GM19395 (cell line): ENCODE measurements around the gene CASP8AP2.
"Not testable (repeated sequence)": the region's sequence is repeated elsewhere in the genome, so short reads cannot be mapped to it uniquely, and the experiment has no call there.

ENCODE experiments used
- ATAC-seq: cut with Tn5 transposase; IDR thresholded peaks from one replicate; pipeline ENCODE4 v1.9.1; 2021; ENCODE audit warnings: mild to moderate bottlenecking, moderate library complexity; ENCODE audit not compliant: unreplicated experiment

The CASP8AP2 gene

DNA sequence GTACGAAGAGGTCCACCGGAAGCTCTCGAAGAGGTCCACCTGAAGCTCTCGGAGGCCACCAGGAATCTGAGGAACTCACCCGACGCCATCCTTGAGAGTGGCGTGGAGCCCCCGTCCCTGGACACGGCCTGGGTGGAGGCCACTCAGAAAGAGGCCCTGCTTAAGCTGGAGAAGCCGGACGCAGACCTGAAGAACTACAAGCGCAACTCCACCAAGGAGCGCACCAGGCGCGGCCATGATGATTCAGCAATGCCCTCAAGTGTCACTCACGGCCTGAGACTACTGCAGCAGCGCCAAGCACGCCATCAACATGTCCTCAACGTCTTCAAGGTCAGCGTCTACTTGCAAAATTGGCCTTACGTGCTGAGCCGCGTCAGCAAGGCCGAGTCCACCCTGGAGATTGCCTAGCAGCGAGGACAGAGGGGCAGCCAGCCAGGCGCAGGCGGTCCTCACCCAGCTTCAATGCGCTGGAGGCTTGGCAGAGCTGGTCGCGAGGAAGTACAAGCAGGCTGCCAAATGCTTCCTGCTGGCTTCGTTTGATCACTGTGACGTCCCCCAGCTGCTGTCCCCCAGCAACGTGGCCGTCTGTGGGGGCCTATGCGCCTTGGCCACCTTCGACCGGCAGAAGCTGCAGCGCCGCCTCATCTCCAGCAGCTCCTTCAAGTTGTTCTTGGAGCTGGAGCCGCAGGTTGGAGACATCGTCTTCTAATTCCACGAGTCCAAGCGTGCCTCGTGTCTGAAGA, 56.9 kb downstream of the CASP8AP2 start:
- no peak for ATAC-seq

DNA sequence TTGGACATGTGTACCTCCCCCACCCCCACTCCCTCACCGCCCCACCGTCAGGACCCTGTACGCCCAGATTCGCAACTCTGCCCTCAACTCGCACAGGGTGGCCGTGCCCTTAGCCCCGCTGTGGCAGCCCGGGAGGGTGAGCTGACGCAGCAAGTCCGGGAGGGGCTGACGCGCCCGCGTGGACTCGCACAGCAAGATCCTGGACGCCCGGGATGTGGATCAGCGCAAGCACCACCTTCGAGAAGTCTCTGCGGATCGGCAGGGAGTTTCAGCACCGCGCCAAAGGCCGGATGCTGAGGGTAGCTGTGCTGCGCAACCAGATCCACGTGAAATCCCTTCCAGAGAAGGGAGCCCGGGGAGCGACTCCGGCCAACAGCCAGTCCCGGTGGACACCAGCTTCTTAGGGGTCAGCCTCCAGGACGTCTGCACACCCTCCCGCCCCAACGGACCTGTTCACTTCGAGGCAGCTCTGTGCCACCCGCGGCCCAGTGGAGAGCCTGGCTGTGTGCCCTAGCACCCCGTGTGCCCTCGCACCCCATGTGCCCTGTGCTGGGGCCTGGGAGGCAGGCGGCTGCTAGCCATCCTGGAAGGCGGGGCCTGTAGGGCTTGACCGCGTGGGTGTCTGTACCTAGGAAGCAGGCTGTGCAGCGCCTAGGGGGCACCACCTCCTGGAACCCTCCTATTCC, 57.9 kb downstream of the CASP8AP2 start:
- ATAC-seq: no peak

DNA sequence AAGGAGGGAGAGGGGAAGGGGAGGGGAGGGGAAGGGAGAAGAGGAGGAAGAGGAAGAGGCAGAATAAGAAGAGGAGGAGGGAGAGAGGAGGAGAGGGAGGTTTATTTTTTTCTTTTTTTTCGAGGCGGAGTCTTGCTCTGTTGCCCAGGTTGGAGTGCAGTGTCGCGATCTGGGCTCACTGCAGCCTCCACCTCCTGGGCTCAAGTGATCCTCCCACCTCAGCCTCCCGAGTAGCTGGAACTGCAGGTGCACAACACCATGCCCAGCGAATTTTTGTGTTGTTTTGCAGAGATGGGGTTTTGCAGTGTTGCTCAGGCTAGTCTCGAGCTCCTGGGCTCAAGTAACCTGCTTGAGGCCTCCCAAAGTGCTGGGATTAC, 58.4 kb downstream of the CASP8AP2 start:
- no peak for ATAC-seq

DNA sequence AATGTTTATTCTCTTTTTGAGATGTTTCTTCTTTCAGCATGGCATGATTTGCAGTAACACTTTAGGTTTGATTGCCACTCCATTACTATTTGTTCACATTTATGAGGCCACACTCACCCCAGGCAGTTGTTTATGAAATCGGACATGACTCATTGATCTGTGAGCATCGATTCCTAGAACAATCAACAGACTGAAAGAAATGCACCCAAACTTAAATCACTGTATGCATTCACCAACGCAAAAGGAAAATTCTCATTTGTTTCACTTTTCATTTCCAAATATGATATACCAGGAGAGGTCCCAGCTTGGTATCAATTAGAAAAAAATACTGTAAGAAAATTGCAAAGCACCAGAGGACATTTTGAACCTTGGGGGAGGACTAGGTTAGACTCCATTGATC, 59.2 kb downstream of the CASP8AP2 start:
- ATAC-seq: no peak

DNA sequence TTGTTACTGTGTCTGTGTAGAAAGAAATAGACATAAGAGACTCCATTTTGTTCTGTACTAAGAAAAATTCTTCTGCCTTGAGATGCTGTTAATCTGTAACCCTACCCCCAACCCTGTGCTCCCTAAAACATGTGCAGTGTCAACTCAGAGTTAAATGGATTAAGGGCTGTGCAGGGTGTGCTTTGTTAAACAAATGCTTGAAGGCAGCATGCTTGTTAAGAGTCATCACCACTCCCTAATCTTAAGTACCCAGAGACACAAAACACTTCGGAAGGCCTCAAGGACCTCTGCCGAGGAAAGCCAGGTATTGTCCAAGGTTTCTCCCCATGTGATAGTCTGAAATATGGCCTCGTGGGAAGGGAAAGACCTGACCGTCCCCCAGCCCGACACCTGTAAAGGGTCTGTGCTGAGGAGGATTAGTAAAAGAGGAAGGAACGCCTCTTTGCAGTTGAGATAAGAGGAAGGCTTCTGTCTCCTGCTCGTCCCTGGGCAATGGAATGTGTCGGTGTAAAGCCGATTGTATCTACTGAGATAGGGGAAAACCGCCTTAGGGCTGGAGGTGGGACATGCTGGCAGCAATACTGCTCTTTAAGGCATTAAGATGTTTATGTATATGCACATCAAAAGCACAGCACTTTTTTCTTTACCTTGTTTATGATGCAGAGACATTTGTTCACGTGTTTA, 61.3 kb downstream of the CASP8AP2 start:
- ATAC-seq: not testable (repeated sequence)

DNA sequence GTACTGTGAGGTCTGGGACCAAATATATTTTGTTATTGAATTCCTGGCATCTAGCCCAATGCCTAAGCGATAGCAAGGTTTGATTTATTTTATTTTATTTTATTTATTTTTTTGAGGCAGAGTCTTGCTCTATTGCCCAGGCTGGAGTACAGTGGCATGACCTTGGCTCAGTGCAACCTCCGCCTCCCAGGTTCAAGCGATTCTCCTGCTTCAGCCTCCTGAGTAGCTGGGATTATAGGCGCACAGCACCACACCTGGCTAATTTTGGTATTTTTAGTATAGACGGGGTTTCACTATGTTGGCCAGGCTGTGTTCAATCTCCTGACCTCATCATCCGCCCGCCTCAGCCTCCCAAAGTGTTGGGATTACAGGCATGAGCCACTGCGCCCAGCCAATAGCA, 62.9 kb downstream of the CASP8AP2 start:
- ATAC-seq: not testable (repeated sequence)

DNA sequence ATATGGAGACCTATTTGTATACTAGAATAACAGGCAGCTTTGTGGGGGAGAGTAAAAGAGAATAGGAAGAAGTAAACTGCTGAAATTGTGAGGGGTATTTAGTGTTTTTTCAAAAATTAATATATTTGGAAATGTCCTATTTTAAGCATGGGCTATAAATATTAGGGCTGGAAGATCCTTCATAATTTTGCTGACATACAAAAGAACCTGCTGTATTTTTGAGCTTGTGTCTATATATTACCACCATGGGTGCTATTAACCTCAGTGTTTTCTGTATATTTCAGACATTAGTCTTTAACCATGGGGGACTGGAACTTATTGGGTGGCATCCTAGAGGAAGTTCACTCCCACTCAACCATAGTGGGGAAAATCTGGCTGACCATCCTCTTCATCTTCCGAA, 64.5 kb downstream of the CASP8AP2 start, which contains the start of gene GJA10:
TSS of gene GJA10 (plus strand) at position 301 of the 400 bp plus-strand sequence. CDS start at position 301, 0 bp downstream.
- ATAC-seq: no peak

DNA sequence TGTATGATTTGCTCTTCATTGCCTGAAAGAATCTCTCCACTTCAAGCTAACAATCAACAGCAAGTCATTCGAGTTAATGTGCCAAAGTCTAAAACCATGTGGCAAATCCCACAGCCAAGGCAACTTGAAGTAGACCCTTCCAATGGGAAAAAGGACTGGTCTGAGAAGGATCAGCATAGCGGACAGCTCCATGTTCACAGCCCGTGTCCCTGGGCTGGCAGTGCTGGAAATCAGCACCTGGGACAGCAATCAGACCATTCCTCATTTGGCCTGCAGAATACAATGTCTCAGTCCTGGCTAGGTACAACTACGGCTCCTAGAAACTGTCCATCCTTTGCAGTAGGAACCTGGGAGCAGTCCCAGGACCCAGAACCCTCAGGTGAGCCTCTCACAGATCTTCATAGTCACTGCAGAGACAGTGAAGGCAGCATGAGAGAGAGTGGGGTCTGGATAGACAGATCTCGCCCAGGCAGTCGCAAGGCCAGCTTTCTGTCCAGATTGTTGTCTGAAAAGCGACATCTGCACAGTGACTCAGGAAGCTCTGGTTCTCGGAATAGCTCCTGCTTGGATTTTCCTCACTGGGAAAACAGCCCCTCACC, 65.7 kb downstream of the CASP8AP2 start:
- no peak for ATAC-seq

DNA sequence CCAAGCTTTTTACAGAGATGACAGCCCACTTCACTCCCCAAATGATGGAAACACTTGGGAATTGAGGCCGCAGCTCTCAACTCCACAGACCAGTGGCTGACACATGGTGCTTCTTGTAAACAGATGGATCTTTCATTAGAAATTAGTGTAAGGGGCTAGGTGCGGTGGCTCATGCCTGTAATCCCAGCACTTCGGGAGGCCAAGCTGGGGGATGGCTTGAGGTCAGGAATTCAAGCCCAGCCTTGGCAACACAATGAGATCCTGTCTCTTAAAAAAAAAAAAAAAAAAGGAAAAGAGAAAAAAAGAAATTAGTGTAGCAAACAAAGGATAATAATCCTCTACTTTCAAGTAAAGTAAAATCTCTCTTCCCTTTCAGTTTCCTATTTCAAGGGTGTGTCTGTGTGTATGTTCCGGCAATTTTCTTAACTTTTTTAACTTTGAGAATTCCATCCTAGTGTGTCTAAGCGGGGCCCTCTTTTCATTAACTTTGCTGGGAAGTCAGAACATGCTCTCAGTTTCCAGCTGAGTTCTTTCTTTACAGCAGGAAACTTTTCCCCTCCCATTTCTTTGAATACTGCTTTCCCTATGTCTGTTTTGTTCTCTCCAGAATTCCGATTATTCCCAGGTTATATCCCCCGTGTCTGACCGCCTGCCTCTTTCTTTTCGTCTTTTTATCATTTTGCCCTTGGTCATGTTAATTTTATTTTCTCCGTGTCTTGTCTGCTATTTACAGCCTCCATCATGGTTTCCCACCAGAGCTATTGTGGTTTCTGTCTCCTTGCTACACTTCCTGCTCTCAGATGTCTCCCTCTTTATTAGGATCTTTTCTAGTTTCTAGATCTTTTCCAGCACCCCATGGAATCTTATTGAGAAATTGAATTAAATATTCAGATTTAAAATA, 80.6 kb downstream of the CASP8AP2 start:
- not testable (repeated sequence) for ATAC-seq

DNA sequence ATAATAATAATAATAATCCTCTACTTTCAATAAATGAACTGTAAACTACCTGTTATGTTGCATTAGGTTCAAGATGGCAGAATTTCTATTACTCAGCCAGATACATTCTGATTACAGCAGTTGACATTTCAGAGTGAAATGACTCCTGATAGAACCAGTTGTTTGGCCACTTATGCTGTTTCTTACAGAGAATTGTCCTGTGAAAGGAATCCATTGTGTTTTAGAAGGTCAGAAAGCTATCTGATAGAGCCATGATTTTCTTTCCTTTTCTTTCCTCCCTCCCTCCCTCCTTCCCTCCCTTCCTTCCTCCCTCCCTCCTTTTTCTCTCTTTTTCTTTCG, 81.2 kb downstream of the CASP8AP2 start:
- ATAC-seq: no peak

DNA sequence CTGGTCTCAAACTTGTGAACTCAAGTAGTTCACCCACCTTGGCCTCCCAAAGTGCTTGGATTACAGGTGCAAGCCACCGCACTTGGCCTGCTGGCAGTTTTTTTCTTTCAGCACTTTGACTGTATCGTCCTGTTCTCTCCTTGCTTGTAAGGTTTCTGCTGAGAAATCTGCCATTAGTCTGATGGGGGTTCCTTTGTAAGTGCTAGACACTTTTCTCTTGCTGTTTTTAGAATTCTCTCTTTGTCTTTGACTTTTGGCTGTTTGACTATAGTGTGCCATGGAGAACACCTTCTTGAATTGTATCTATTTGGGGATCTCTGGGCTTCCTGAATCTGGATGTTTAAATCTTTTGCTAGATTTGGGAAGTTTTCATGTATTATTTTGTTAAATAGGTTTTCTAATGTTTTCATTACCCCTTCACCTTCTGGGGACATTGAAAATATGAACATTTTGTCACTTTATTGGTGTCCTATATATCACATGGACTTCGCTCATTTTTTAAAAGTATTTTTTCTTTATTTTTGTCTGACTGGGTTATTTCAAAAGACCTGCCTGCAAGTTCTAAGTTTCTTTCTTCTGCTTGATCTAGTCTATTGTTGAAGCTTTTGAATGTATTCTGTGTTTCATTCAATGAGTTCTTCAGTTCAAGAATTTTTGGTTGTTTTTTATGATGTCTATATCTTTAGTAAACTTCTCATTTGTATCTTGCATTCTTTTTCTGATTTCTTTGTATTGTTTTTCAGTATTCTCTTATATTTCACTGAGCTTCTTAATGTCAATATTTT, 86.6 kb downstream of the CASP8AP2 start:
- ATAC-seq: no peak

DNA sequence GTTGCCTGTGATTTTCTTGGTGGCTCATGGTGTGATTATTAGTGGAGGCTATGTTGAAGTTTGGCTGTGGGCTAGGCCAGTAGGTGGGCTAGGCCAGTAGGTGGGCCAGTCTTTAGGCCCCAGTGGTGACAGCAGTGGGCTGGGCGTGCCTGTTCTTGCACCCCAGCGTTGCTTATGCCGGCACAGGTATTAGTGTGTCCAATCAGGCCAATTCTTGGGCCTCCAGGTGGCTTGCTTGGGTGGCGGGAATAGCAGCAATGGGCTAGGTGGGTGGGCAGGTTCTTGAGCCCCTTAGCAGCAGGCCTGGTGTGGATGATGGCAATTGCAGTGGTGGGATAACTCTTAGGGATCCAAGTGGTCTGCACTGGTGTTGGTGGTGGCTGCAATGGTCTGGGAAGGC, 87.5 kb downstream of the CASP8AP2 start:
- no peak for ATAC-seq

DNA sequence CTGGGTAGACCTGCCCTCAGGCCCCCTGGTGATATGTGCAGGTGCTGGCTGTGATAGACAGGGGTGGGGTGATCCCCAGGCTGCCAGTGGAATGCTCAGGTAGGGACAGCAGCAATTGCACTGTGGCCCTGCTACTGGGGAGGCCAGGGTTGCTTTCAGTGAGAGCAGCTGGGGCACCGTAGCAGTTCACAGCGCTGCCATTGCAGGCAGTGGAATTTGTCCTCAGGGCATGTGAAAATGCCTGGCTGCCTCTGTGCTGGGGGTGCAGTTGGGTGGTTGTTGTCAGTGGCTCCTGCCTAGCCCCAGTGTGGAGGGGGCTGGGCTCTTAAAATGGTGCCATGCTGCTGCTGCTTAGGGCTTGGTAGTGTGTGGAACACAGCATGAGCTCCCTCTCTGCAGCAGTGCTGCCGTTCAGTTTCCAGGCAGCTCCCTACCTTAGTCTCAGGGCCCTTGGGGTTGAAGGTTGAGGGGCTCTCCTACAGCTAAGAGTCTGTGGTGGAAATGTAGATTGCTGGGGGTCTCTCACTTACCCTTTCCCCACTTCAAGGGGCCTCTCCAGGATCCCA, 88.2 kb downstream of the CASP8AP2 start:
- ATAC-seq: no peak
